HG02798 (cell line): Measurements from ENCODE around the gene THSD7A.
"Not testable (repeated sequence)": the region's sequence is repeated elsewhere in the genome, so short reads cannot be mapped to it uniquely, and the experiment has no call there.

ENCODE experiments used
- ATAC-seq: cut with Tn5 transposase; IDR thresholded peaks from one replicate; pipeline ENCODE4 v1.9.1; 2021; ENCODE audit warnings: mild to moderate bottlenecking; ENCODE audit not compliant: unreplicated experiment, poor library complexity

THSD7A gene

DNA sequence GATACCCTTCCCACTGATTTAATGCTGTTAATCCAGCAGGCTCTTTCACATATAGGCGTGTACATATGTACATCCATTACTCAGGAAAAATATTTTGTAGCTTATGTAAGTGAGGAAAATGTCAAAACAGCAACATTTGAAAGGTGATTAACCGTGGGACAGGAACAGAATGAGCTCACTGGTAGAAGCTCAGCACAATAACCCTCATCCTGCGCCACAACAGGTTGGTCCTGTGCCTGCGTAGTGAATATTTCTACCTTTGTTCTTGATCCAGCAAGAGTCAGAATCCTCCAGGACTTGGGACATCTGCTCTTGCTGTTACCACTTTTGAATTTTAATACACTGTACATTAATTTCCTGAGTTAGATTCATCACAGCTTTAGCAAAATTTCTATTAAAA, 359.4 kb downstream of the THSD7A start:
- ATAC-seq, result no peak

- ATAC-seq, result no peak
Observed at GRCh38 chr7:11471255-11471654, 360.7 kb downstream of the THSD7A start.

DNA sequence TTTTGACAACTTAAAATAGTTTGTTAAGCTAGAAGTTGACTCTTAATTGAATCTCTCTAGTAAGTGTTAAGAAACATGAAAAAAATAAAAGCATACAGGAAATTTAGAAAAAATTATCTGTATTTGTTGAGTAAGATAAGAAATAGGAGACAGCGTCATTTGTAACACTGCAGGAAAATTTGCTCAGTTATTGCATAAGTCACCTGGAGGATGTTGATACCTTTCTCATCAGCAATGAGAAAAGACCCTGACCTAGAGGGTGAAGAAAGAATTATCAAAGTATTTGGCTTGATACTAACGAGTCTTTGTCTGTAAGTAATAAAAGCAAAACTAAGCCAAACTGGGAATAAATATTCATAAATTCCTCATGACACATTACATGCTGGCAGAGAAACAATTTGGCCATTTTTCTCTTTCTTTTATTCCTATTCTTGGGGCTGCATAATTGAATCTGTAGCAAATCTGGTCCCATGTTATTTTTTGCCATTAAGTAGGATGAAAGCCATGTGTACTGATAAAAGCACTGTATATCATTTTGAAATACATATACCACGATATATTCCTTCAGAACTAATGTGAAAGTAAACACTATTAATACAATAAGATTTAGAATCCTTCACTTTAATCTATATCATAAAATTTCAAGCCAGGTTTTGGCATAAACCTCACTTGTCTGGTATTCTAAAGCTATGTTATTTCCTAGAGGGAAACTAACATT, 362.8 kb downstream of the THSD7A start:
- no peak for ATAC-seq

GRCh38 chr7:11466517-11467105, 365.4 kb downstream of the THSD7A start:
- no peak for ATAC-seq

- ATAC-seq, result no peak
Observed at GRCh38 chr7:11464624-11465023, 367.4 kb downstream of the THSD7A start.

GRCh38 chr7:11461946-11462345, 370.1 kb downstream of the THSD7A start:
- ATAC-seq, result no peak

DNA sequence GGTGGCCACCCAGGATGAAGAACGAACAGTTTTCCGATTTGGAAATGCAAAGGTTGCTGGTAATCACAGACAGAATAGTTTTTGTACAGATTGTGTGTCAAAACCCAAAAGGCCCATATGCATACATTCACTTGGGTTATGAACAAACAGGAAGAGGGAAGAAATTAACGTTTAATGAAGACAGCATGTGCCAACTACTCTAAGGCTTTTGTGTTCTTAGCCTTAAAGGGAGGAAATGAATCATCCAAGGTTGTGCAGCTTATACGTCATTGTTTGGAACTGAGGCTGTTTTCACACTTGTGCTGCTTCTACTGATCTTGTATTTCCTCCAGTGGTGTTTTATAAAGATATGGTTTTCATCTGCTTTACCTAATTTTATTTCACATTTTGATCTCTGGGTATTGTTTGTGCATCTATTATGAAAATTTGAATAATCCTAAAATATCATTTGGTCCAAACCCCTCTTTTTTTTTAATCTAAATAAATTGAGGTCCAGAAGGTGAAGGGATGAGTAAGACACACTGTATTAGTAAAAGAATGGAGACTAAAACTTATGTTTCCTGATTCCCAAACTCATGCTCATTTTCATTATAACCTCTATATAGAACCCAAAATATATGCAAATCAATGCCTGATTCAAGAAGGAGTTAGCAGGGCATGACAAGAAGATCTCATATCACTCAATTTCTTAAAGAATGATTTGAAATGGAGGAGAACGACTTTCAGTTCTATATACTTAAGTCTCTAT, 373.1 kb downstream of the THSD7A start:
- ATAC-seq, result no peak

- ATAC-seq, result no peak
Observed at GRCh38 chr7:11457419-11457818, 374.6 kb downstream of the THSD7A start.

- ATAC-seq, result no peak
Observed at GRCh38 chr7:11456574-11456973, 375.4 kb downstream of the THSD7A start.

DNA sequence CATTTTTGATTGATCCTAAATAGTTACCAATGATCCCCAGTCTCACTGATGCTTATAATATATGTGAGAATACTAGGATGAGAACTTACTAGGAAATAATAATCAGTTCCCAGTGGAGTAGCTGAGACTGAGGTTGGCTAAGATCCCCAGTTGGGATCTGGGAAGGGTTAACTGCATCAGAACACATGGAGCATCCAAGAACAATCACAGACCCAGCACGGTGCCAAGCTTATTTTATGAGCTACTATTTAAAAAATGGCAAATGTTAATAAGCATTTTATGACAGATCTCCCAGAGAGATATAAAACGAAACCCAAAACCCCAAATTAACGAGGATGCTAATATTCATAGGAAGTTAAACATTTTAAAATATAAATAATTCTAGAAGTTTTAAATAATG, 379.5 kb downstream of the THSD7A start:
- ATAC-seq, result no peak

GRCh38 chr7:11450281-11450680, 381.7 kb downstream of the THSD7A start:
- no peak for ATAC-seq

DNA sequence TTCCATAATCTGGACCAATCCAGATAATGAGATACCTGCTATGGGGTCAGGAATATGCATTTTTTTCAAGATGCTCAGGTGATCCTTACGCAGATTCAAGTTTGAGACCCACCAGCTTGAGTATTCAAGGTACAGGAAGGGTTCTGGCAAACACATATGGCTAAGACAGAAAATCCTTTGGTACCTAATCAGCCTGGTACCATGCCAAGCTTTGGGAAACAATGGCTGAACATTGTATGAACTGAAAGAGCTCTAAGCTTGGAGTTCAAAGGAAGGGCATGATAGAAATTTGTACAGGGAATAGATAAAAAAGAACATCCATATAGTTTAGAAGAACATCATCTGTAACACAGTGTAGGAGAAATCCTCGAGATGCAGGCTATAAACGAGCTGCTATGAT, 382.7 kb downstream of the THSD7A start:
- no peak for ATAC-seq

- no peak for ATAC-seq
Observed at GRCh38 chr7:11448323-11448722, 383.7 kb downstream of the THSD7A start.

GRCh38 chr7:11447106-11447505, 384.9 kb downstream of the THSD7A start:
- no peak for ATAC-seq

GRCh38 chr7:11443934-11444333, 388.1 kb downstream of the THSD7A start:
- not testable (repeated sequence) for ATAC-seq

- ATAC-seq, result no peak
Observed at GRCh38 chr7:11437994-11438393, 394.0 kb downstream of the THSD7A start.

DNA sequence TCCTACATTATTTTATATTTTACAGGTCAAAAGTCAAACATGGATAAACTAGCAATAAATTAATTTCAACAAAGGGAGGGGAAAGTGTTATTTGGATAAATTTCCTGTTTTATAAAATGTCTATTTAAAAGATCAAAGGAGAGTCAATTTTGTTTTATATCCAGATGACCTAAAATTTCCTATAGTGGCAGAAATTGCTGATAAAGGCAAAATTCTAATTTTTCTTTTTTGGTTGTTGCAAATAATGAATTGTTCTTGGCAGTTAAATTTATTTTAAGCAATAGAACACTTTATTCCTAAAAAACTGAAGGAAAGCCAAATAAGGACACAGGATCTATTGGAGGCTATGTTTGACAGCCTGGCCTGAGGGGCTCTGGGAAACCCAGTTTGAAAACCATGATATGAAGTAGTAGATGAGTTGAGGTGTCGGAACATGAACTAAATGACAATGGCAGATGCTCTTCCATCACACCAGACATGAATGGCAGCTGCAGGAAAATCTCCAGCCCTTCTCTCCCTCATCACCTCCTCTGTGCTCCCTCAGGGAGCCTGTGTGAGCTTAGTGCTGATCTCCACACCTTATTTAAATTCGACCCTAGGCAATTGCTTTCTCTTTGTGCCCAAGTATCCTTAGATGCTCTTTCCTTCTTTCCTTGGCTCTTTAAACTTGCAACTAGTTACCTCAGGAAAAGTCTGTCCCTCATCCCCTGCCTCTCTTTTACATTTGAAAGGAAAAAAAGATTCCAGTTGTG, 395.0 kb downstream of the THSD7A start:
- ATAC-seq, result no peak

DNA sequence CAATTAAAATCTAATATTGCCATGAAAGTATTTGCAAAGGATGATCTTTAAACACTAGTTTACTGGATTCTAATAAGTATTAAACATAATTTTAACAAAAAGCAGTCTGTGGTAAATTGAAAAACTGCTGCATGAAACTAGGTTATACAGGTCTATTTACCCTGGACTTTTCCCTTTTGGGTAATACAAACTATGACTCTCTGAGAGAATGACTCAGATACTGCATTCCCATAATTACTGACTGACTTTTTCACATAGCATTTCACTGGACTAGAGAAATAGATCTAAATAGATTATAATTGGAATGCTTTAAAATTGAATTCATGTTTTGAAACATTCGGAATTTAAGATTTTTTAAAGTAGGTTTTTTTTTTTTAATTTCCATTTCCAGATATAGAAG, 395.7 kb downstream of the THSD7A start:
- no peak for ATAC-seq

DNA sequence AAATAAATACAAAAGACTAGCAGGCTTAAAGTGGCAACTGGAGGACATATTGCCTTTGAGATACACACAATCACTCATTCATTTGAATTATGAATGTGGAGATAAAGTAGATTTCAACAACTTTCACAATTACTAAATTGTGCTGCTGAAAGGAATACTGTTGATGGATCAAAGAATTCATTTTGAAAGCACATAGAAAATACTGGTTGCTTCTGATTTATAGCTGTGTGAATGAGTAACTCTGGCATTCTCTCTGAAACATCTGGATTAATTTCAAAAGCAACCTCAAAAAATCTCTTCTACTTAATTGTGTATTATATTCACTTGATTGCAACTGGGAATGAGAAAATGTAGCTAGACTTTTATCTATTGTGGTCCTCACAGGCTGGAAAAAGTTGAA, 397.6 kb downstream of the THSD7A start:
- ATAC-seq, result no peak

DNA sequence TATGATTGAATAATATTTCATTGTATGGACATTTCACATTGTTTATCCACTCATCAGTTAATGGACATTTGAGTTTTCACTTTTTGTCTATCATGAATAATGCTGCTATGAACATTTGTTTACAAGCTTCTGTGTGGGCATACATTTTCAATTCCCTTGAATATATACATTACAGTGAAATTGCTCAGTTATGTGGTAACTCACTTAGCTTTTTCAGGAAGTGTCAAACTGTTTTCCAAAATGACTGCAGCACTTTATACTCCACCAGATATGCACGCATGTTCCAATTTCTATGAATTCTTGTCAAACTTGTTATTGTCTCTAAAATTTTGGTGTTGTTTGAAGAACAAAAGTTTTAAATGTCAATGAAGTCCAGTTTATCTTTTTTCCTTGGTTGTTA, 401.2 kb downstream of the THSD7A start:
- ATAC-seq, result no peak

- ATAC-seq, result no peak
Observed at GRCh38 chr7:11430112-11430511, 401.9 kb downstream of the THSD7A start.
